ENCODE results near the gene HES7.

HES7 gene

DNA sequence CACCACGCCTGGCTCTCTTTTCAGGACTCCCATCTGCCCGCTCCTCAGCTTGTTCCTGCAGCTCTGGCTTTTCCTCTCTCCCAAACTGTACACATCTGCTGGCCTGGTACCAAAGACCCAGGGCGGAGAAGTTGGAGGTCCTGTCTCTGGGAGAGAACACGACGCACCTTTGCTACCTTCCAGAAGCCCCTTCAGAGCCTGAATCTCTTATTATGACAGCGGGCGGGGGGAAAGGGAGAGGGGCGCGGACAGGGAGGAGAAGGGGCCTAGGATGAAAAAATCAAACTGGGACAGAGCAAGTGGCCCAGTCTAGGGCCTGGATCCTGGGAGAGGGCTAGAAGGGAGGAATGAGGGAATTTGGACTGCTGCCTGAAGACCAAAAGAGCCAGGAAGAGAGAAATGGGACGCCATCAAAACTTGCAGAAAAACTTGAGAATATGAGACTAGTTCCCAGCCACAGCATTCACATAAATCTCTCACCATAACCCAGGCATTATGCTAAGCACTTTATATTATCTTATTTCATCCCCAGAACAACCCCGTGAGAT is 30.8 kb upstream of the HES7 start:
- Histone ChIP-seq H3K36me3 (ENCODE audit: control insufficient read depth, insufficient read depth, low read length) (peaks cover 20% of the 10 kb centered on the region), H3K9me3 (ENCODE audit: control insufficient read depth, low read length) (no peaks in the 10 kb centered on the region), H3K4me1 (ENCODE audit: control insufficient read depth, insufficient read depth, low read length, poor library complexity, severe bottlenecking) (peaks cover 31% of the 10 kb centered on the region), H3K27ac (ENCODE audit: low read depth, low read length, severe bottlenecking) (peak overlapping the region; percentile 100), H3K4me3 (ENCODE audit: extremely low read depth, insufficient read depth, low read length, poor library complexity, severe bottlenecking) (peak overlapping the region; percentile 28)
- 62 to 63% methylated on average over 5 to 7 of the region's 11 CpGs for WGBS, 2 experiments (ENCODE audit: insufficient coverage in 2 of 2)

DNA sequence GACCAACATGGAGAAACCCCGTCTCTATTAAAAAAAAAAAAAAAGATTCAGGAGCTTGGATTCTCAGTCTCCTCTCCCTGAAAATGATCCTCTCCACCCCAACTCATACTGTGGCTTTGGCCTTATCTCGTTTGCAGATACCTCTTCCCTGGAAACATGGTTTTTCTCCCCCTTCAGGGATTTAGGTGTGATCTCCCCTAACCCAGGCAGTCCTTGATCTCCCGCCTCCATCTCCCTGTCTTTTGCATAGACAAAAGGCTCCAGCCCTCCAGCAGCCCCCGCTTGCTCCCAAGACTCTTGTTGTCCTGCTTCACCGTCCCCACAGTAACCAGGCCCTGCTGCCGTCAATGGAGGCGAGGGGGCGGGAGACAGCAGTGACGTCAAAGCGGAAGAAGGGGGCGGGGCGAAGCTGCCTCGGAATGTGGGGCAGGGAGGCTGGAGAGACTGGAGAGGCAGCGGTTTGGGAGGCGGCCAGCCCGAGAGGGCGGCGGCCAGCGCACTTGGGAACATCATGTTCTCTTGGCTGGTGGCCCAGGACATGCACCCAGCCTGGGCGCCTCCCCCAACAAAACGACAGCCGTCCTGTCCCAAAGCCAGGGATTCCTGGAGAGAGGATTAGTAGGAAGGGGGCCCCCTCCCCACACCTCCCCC is 30.2 kb upstream of the HES7 start:
- H3K4me3 ChIP-seq (ENCODE audit: extremely low read depth, insufficient read depth, low read length, poor library complexity, severe bottlenecking): peak overlapping the region; percentile 28
- peaks cover 31% of the 10 kb centered on the region for H3K4me1 ChIP-seq (ENCODE audit: control insufficient read depth, insufficient read depth, low read length, poor library complexity, severe bottlenecking)
- no peaks in the 10 kb centered on the region for H3K9me3 ChIP-seq (ENCODE audit: control insufficient read depth, low read length)
- peak overlapping the region; percentile 100 for H3K27ac ChIP-seq (ENCODE audit: low read depth, low read length, severe bottlenecking)
- WGBS, 2 experiments (ENCODE audit: insufficient coverage in 2 of 2): 9 to 12% methylated on average over 12 to 14 of the region's 22 CpGs
- H3K36me3 ChIP-seq (ENCODE audit: control insufficient read depth, insufficient read depth, low read length): peaks cover 20% of the 10 kb centered on the region

DNA sequence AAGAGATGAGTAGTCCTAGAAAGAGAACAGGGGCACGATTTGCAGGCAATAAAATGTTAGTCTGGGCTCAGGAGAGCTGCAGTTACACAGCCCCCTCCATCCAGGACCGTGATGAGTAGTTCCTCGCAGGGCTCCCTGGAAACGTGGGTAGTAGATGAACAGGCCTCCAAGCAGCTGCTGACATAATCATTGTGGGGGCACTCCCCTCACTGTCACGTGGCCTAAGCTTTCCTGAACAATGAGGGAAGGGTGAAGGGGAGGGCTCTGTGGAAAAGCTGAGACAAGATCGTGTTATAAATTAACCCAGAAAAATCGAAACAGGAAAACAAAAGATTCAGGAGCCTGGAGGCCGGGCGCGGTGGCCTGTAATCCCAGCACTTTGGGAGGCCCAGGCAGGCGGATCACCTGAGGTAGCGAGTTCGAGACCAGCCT is 29.6 kb upstream of the HES7 start:
- Histone ChIP-seq H3K27ac (ENCODE audit: low read depth, low read length, severe bottlenecking) (peak overlapping the region; percentile 100), H3K9me3 (ENCODE audit: control insufficient read depth, low read length) (no peaks in the 10 kb centered on the region), H3K4me3 (ENCODE audit: extremely low read depth, insufficient read depth, low read length, poor library complexity, severe bottlenecking) (no peak overlapping the region), H3K4me1 (ENCODE audit: control insufficient read depth, insufficient read depth, low read length, poor library complexity, severe bottlenecking) (peaks cover 31% of the 10 kb centered on the region), H3K36me3 (ENCODE audit: control insufficient read depth, insufficient read depth, low read length) (peaks cover 22% of the 10 kb centered on the region)
- WGBS, 2 experiments (ENCODE audit: insufficient coverage in 2 of 2): 69 to 73% methylated on average over 13 of the region's 13 CpGs

DNA sequence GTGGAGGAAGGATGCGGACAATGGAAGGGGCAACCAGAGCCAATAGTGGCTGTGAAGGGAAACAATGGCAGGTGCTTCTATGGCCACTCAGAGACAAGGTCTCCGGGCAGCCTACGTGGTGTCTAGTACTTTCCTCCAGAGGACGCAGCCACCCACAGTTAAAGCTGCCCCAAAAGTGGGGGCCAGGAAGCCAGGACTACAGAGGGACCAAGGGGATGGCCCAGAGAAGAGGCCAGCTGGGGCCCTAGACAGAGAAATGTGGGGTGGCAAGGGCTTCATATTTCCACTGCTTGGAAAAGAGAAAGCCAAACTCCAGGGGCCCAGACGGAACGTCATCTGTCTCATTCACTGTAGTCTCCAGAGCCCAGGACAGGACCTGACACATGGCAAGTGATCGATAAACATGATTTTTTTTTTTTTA is 29.1 kb upstream of the HES7 start:
- peaks cover 23% of the 10 kb centered on the region for H3K36me3 ChIP-seq (ENCODE audit: control insufficient read depth, insufficient read depth, low read length)
- H3K4me1 ChIP-seq (ENCODE audit: control insufficient read depth, insufficient read depth, low read length, poor library complexity, severe bottlenecking): peaks cover 31% of the 10 kb centered on the region
- no peaks in the 10 kb centered on the region for H3K9me3 ChIP-seq (ENCODE audit: control insufficient read depth, low read length)
- peak overlapping the region; percentile 100 for H3K27ac ChIP-seq (ENCODE audit: low read depth, low read length, severe bottlenecking)
- WGBS, 2 experiments (ENCODE audit: insufficient coverage in 2 of 2): 91 to 94% methylated on average over 6 to 7 of the region's 7 CpGs
- H3K4me3 ChIP-seq (ENCODE audit: extremely low read depth, insufficient read depth, low read length, poor library complexity, severe bottlenecking): no peak overlapping the region

DNA sequence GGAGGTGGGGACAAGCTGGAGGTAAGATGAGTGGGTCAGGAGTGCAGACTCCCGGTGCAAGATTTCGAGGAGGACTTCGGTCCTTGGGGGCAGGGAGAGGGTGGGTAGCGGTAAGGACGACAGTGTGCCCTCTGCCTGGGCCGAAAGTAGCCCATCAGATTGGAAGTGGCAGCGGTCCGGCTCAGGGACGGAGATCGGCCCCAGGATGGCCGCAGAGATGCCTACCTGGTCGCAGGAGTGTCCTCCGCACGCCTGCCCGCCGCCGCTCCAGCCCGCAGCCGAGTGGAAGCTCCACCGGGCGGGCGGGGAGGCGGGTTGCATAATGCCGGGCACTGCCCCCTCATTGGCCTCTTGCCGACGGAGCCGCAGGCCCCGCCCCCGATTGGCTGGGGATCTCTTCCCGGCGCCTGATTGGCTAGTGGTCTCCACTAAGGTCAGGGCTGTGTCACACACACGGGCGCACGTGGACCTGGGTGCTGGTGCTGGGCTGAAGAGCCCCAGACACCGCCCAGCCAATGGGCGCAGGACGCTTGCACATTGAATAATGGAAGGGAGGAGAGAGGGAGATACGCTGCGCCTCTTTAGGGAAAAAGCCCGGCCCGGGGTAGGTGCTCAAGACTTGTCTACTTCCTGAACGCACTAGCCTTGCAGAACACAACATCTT is 28.3 kb upstream of the HES7 start, which contains the start of gene PER1:
PER1 (minus strand) TSS at position 293 of the 664 bp plus-strand sequence. CDS start 1,698 bp downstream, outside the sequence.
- WGBS, 2 experiments (ENCODE audit: insufficient coverage in 2 of 2): 7 to 12% methylated on average over 40 to 41 of the region's 42 CpGs
- Histone ChIP-seq H3K27ac (ENCODE audit: low read depth, low read length, severe bottlenecking) (peak within 1 kb of the TSS; percentile 100), H3K9me3 (ENCODE audit: control insufficient read depth, low read length) (no peaks in the 10 kb centered on the region), H3K4me1 (ENCODE audit: control insufficient read depth, insufficient read depth, low read length, poor library complexity, severe bottlenecking) (peaks cover 31% of the 10 kb centered on the region), H3K4me3 (ENCODE audit: extremely low read depth, insufficient read depth, low read length, poor library complexity, severe bottlenecking) (peak within 1 kb of the TSS; percentile 70), H3K36me3 (ENCODE audit: control insufficient read depth, insufficient read depth, low read length) (peaks cover 31% of the 10 kb centered on the region)

DNA sequence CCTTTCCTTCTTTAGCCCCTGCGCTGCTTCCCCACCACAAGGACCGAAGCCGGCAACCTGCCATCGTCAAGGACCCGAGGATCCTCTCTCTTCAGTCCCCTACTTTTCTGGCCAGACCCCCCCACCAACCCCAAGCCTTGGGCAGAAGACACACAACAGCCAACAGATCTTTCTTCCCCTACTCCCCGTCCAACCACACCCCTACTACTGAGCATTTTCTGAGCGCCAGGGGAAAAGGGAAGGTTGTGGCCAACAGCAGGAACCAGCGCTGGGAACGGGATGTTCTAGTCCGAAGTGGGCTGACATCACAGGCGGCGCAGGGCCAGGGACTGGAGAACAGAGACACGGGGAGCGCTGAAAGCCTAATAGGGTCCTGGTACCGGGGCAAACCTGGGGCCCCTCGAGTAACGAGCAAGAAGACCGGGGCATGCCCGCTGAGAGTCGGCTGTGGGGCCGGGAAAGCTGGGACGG is 27.8 kb upstream of the HES7 start:
- H3K27ac ChIP-seq (ENCODE audit: low read depth, low read length, severe bottlenecking): peak overlapping the region; percentile 89
- H3K36me3 ChIP-seq (ENCODE audit: control insufficient read depth, insufficient read depth, low read length): peaks cover 37% of the 10 kb centered on the region
- 1 to 2% methylated on average over 17 to 21 of the region's 22 CpGs for WGBS, 2 experiments (ENCODE audit: insufficient coverage in 2 of 2)
- peaks cover 31% of the 10 kb centered on the region for H3K4me1 ChIP-seq (ENCODE audit: control insufficient read depth, insufficient read depth, low read length, poor library complexity, severe bottlenecking)
- peak overlapping the region; percentile 70 for H3K4me3 ChIP-seq (ENCODE audit: extremely low read depth, insufficient read depth, low read length, poor library complexity, severe bottlenecking)
- H3K9me3 ChIP-seq (ENCODE audit: control insufficient read depth, low read length): no peaks in the 10 kb centered on the region

DNA sequence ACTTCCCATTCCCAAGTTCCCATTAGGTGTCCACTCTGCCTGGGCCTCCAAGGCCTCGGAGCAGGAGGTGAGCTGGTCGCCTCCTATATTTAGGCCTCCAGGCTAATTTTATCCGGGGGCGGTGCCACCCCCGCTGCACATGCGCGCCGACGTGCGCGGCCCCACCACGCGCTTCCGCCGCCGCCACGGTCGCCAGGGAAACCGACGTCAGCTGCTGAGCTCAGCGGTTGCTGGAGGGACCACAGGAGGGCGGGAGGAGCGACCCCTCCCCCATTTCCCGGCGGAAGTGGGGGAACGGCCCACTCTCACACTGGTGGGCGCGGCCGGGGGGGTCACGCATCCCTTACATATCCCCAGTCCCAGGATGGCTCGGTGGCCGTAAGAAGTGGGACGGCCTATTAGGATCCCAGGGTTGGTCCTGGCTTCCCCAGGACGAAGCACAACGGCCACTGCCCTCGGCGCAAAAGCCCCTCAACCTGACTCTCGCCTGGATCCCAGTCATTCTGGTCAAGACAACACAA is 27.3 kb upstream of the HES7 start:
- WGBS, 2 experiments (ENCODE audit: insufficient coverage in 2 of 2): 1% methylated on average over 18 to 38 of the region's 38 CpGs
- H3K9me3 ChIP-seq (ENCODE audit: control insufficient read depth, low read length): no peaks in the 10 kb centered on the region
- H3K36me3 ChIP-seq (ENCODE audit: control insufficient read depth, insufficient read depth, low read length): peaks cover 42% of the 10 kb centered on the region
- peak overlapping the region; percentile 70 for H3K4me3 ChIP-seq (ENCODE audit: extremely low read depth, insufficient read depth, low read length, poor library complexity, severe bottlenecking)
- H3K4me1 ChIP-seq (ENCODE audit: control insufficient read depth, insufficient read depth, low read length, poor library complexity, severe bottlenecking): peaks cover 31% of the 10 kb centered on the region
- peak overlapping the region; percentile 89 for H3K27ac ChIP-seq (ENCODE audit: low read depth, low read length, severe bottlenecking)

DNA sequence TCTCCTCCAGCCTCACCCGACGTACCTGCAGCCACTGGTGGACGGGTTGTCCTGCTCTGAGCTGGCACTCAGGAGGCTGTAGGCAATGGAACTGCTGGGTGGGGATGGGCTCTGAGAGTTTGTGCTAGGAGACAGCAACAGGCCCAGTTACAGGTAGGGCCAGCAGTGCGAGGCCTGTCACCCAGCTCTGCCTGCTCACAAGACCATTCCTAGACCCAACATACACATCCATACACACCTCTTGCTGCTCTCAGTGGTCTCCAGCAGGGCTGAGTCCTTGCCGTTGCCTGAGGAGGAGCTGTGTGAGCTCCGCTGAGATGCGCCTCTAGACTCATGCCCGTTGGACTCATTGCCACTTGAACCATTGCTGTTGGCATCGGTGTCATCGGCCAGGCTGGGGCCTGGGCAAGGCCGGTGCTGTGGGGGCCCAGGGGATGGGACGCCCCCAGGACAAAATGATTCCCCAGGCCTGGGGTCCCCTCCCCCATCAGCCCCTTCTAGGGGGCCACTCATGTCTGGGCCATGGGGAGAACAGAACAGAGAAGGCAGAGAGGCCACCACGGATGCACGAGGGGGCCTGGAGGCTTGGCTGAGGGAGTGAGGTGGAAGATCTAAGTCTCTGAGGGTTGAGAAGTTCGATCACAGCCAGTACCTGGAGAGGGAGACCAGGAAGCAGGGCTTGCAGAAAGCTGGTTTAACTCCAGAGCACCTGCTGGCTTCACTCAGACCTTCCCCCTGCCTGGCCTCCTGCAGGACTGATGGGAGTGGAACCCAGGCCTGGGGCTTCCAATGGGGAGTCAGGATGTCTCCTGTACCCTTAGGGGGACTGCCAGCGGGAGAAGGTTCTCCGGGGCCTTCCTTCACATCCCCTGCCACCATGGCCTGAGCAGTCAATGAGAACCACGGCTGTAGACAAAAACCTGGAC is 26.6 kb upstream of the HES7 start:
- H3K27ac ChIP-seq (ENCODE audit: low read depth, low read length, severe bottlenecking): peak overlapping the region; percentile 41
- H3K4me3 ChIP-seq (ENCODE audit: extremely low read depth, insufficient read depth, low read length, poor library complexity, severe bottlenecking): peak overlapping the region; percentile 70
- H3K9me3 ChIP-seq (ENCODE audit: control insufficient read depth, low read length): no peaks in the 10 kb centered on the region
- peaks cover 31% of the 10 kb centered on the region for H3K4me1 ChIP-seq (ENCODE audit: control insufficient read depth, insufficient read depth, low read length, poor library complexity, severe bottlenecking)
- H3K36me3 ChIP-seq (ENCODE audit: control insufficient read depth, insufficient read depth, low read length): peaks cover 49% of the 10 kb centered on the region
- WGBS, 2 experiments (ENCODE audit: insufficient coverage in 2 of 2): 86 to 95% methylated on average over 12 to 15 of the region's 18 CpGs

DNA sequence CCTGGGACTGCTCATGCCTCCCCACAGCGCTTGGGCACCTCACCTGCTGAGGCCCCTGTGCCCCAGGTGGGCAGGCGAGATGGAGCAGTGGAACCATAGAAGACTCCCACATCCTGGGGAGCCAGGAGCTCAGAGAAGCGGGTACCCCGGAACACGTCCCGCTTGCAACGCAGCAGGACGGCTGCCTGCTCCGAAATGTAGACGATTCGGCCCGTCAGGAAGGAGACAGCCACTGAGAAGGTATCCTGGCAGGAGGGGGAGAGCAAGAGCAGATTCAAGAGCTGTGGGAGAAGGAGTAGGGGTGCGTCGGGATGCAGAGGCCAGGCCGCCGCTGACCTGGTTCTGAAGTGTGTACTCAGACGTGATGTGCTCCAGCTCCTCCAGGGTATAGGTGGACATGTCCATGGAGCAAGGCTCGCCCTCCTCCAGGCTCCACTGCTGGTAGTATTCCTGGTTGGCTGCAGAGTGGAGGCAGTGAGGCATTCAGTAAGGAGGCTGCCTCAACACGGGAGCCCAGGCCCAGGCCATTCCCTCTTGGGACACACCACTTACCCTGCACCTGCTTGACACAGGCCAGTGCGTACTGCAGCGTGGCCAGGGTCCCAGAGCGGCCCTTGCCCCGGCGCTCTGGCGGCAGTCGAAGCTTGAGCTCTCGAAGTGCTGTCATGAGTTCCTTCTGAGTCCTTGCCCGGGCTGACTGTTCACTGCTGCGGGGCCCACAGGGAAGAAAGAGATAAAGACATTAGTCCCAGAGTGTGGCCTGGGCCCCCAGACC is 25.7 kb upstream of the HES7 start:
- H3K36me3 ChIP-seq (ENCODE audit: control insufficient read depth, insufficient read depth, low read length): peaks cover 53% of the 10 kb centered on the region
- peaks cover 24% of the 10 kb centered on the region for H3K4me1 ChIP-seq (ENCODE audit: control insufficient read depth, insufficient read depth, low read length, poor library complexity, severe bottlenecking)
- no peak overlapping the region for H3K27ac ChIP-seq (ENCODE audit: low read depth, low read length, severe bottlenecking)
- WGBS, 2 experiments (ENCODE audit: insufficient coverage in 2 of 2): 97 to 98% methylated on average over 26 to 28 of the region's 29 CpGs
- no peak overlapping the region for H3K4me3 ChIP-seq (ENCODE audit: extremely low read depth, insufficient read depth, low read length, poor library complexity, severe bottlenecking)
- H3K9me3 ChIP-seq (ENCODE audit: control insufficient read depth, low read length): no peaks in the 10 kb centered on the region

Measured in mesodermal cell (in vitro differentiated cells).